Measurements from ENCODE around the gene HCAR2.
"Not testable (repeated sequence)": the region's sequence is repeated elsewhere in the genome, so short reads cannot be mapped to it uniquely, and the experiment has no call there.

The HCAR2 gene

DNA sequence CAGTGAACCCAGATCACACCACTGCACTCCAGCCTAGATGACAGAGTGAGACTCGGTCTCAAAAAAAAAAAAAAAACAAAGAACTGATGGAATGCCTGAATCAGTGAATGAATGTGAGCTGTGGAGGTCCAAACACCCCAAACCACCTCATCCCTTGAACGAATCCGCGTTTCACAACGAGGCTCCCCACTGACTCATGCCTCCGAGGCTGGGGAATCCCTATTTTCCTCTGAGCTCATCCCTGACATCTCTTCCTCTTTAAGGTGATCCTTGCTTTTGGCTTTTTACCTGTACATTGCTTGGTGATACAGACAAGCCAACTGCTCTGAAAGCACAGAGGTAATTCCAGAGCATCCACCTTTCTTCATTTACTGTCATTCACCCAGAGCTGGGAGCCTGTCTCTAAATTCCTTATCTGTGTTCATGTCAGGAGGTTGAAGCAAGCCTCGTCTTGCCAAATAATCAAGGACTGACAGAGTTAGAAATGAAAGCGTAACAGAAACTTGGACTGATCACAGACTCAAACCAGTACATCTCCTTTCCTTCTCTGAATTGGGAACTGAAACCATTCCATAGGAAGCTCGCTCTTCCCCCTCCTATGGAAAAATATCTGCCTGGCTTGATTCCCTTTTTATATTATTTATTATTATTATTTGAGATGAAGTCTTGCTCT is 3.0 kb downstream of the HCAR2 start:
- not testable (repeated sequence) for H3K4me3 ChIP-seq (ENCODE audit: low read depth, low read length)

DNA sequence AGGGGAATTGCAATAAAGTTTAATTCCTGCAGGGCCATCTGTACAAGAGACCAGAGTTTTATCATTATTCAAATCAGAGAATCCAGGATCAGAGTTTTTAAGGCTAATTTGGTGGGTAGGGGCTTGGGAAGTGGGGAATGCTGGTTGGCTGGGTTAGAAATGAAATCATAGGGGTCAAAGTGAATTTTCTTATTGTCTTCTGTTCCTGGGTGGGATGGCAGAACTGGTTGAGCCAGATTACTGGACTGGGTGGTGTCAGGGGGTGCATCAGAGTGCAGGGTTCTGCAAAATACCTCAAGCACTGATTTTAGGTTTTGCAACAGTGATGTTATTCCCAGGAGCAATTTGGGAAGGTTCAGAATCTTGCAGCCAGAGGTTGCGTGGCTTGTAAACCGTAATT is 6.2 kb downstream of the HCAR2 start:
- not testable (repeated sequence) for H3K4me3 ChIP-seq (ENCODE audit: low read depth, low read length)

DNA sequence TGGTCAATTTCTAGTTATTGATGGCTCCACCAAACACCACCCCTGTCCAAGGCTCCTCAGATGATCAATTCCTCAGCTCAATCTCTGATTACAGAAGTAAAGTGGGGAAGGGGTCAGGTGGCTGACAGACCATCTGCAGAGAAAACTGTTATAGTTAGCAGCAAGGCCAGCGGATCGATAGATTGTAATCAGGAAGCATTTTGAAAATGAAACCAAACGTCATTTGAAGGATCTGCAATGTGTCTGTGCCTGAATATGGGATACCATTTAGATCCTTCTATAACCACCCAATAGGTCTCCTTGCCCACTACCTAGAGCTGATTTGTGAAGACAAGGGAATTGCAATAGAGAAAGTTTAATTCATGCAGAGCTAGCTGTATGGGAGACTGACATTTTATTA is 11.6 kb downstream of the HCAR2 start:
- TF ChIP-seq, protein P1, sequence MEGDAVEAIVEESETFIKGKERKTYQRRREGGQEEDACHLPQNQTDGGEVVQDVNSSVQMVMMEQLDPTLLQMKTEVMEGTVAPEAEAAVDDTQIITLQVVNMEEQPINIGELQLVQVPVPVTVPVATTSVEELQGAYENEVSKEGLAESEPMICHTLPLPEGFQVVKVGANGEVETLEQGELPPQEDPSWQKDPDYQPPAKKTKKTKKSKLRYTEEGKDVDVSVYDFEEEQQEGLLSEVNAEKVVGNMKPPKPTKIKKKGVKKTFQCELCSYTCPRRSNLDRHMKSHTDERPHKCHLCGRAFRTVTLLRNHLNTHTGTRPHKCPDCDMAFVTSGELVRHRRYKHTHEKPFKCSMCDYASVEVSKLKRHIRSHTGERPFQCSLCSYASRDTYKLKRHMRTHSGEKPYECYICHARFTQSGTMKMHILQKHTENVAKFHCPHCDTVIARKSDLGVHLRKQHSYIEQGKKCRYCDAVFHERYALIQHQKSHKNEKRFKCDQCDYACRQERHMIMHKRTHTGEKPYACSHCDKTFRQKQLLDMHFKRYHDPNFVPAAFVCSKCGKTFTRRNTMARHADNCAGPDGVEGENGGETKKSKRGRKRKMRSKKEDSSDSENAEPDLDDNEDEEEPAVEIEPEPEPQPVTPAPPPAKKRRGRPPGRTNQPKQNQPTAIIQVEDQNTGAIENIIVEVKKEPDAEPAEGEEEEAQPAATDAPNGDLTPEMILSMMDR (IDR thresholded peaks at IDR 0.05; ENCODE audit: borderline replicate concordance, insufficient read depth, low read depth, low read length): no peak
- no peak overlapping the region for H3K4me3 ChIP-seq (ENCODE audit: low read depth, low read length)

DNA sequence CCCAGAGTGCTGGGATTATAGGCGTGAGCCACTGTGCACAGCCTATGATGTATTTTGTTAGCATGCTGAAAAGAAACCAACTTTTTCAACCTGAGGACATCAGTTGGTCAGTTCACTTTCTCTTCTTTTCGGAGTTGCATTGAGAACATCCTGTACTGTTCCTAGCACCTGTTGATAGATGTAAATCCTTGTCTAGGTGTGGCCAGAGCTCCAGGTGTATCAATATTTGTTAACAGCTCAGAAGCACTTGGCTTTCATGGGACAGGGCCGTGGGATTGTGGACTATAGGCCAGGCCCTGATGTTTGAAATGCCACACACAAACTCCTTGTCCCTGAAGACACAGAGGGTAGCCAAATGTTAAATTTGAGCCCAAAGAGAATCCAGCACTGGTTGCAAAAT is 14.9 kb downstream of the HCAR2 start:
- H3K4me3 ChIP-seq (ENCODE audit: low read depth, low read length): no peak overlapping the region
- TF ChIP-seq, protein P1 (IDR thresholded peaks at IDR 0.05; ENCODE audit: borderline replicate concordance, insufficient read depth, low read depth, low read length): no peak

DNA sequence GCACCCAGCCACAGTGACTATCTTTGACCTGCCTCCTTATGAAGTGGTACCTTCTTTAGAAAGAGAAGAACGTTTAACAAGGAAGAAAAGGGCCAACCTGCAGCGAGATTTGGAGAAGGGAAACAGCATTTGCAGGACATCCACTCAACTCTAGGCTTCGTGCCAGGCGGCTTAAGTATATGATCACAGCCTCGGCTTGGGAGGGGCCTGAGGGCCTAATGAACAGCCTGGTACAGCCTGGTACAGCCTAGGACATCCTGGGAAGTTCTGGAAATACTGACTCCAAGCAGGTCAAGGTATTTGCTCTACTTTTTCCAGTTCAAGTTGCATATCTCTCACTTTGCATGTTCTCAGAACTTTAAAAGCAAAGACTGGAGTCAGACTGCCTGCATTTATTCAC is 16.1 kb downstream of the HCAR2 start:
- TF ChIP-seq, protein P1 (IDR thresholded peaks at IDR 0.05; ENCODE audit: borderline replicate concordance, insufficient read depth, low read depth, low read length): no peak
- H3K4me3 ChIP-seq (ENCODE audit: low read depth, low read length): no peak overlapping the region

DNA sequence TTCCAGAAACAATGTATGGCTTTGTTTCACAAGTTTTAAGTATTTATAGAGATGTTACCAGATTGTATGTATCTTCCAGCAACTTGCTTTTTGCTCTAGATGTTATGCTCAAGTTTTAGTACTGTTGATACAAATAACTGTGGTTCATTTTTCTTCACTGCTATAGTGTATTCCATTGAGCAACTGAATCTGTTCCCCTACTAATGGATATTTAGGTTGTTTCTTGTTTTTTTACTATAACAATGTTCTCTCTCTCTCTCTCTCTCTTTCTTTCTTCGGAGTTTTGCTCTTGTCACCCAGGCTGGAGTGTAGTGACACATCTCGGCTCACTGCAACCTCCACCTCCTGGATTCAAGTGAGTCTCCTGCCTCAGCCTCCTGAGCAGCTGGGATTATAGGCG is 16.6 kb downstream of the HCAR2 start:
- TF ChIP-seq, protein P1 (IDR thresholded peaks at IDR 0.05; ENCODE audit: borderline replicate concordance, insufficient read depth, low read depth, low read length): no peak

DNA sequence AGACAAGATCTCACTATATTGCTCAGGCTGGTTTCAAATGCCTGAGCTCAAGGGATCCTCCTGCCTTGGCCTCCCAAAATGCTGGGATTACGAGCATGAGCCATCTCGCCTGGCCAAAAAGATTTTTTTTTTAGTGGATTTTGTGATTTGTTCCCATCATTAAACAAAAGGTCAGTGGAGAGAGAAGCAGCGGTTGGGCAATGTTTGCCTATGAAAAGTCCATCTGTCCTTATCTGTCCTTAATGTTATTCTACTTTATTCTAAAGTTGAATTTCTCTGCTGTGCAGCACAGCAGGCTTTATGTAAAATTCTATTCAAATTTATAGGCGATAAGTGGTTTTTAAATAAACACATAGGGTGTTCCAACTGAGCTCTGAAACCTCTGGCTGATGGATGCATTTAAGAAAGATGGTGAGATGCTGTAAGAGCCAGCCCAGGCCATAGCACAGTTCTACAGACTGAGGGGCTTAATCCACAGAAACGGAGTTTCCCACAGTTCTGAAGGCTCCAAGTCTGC is 18.8 kb downstream of the HCAR2 start:
- H3K4me3 ChIP-seq (ENCODE audit: low read depth, low read length): no peak overlapping the region

More for the DNA sequence above, 16.6 kb downstream of the HCAR2 start:
- H3K4me3 ChIP-seq (ENCODE audit: low read depth, low read length): no peak overlapping the region

DNA sequence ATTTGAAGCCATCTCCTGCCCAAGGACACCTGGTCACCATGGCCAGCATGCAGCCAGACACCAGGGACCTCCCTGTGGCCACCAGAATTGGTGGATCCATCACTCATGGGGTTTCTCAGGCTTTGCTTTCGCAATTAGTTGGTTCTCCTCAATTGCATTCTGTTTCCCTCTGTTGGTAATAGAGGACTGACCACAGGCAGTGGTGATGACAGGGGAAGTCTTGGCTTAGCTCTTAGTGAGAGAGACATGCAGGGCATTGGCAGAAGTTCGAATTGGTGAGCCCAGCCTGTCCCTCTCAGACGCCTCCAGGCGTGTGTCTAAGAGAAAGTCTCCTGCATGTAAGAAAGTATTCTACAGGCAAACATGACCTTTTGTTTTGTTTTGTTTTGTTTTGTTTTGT is 21.3 kb downstream of the HCAR2 start:
- TF ChIP-seq, protein P1 (IDR thresholded peaks at IDR 0.05; ENCODE audit: borderline replicate concordance, insufficient read depth, low read depth, low read length): no peak

More for the DNA sequence above, 18.8 kb downstream of the HCAR2 start:
- TF ChIP-seq, protein P1 (IDR thresholded peaks at IDR 0.05; ENCODE audit: borderline replicate concordance, insufficient read depth, low read depth, low read length): no peak

DNA sequence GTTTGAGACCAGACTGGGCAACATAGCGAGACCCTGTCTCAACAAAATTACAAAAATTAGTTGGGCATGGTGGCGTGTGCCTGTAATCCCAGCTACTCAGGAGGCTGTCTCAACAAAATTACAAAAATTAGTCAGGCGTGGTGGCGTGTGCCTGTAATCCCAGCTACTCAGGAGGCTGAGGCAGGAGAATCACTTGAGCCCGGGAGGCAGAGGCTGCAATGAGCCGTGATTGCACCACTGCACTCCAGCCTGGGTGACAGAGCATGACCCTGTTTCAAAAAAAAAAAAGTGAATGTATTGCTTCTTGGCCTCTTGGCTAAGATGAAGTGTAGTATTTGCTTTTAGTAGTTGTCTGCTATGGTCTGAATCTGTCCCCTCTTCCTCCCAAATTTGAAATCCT is 22.2 kb downstream of the HCAR2 start:
- H3K4me3 ChIP-seq (ENCODE audit: low read depth, low read length): not testable (repeated sequence)

More for the DNA sequence above, 21.3 kb downstream of the HCAR2 start:
- H3K4me3 ChIP-seq (ENCODE audit: low read depth, low read length): no peak overlapping the region

DNA sequence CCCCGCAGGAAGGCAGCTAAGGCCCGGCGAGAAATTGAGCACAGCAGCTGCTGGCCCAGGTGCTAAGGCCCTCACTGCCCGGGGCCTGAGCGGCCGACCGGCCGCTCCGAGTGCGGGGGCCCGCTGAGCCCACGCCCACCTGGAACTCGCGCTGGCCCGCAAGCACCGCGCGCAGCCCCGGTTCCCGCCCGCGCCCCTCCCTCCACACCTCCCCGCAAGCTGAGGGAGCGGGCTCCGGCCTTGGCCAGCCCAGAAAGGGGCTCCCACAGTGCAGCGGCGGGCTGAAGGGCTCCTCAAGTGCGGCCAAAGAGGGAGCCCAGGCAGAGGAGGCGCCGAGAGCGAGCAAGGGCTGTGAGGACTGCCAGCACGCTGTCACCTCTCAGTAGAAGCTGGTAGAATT is 26.4 kb downstream of the HCAR2 start:
- not testable (repeated sequence) for H3K4me3 ChIP-seq (ENCODE audit: low read depth, low read length)

DNA sequence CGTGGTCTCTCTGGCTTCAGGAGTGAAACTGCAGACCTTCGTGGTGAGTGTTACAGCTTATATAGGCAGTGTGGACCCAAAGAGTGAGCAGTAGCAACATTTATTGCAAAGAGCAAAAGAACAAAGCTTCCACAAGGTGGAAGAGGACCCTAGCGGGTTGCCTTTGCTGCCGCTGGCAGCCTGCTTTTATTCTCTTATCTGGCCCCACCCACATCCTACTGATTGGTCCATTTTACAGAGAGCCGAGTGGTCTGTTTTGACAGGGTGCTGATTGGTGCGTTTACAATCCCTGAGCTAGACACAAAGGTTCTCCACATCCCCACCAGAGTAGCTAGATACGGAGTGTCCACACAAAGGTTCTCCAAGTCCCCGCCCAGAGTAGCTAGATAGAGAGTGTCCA is 27.1 kb downstream of the HCAR2 start:
- not testable (repeated sequence) for H3K4me3 ChIP-seq (ENCODE audit: low read depth, low read length)

Data from GM12875 (cell line).